ENCODE results near the gene LSM6. TPM values are rescaled to one million over a fixed set of nuclear protein-coding genes. Genes with fewer than 3 reads are reported as not detected.

Gene LSM6
- total RNA-seq: 24.5 and 28.2 TPM in 2 replicates

GRCh38 chr4:146175541-146176453 is at the start of gene LSM6:
Gene LSM6, plus strand, starts transcription at chr4:146175718. Its CDS starts 7,204 bp downstream, at chr4:146182922.

GRCh38 chr4:146214238-146214637 is 38.7 kb downstream of the LSM6 start, which contains the start of gene REELD1:
Gene REELD1, plus strand, starts transcription at chr4:146214538. Its CDS starts 2,415 bp downstream, at chr4:146216953.

Other genes with a start within 250 kb of the LSM6 start
- 4.0 and 5.9 TPM in 2 replicates for gene ZNF827, start 236.9 kb upstream of the LSM6 start, total RNA-seq
- gene REELD1, start 38.8 kb downstream of the LSM6 start, total RNA-seq: not detected in 2 replicates